ENCODE measurements around the gene MARCKS.

The MARCKS gene

GRCh38 chr6:113893451-113893850 is 36.3 kb downstream of the MARCKS start:
- TF ChIP-seq, protein P1, sequence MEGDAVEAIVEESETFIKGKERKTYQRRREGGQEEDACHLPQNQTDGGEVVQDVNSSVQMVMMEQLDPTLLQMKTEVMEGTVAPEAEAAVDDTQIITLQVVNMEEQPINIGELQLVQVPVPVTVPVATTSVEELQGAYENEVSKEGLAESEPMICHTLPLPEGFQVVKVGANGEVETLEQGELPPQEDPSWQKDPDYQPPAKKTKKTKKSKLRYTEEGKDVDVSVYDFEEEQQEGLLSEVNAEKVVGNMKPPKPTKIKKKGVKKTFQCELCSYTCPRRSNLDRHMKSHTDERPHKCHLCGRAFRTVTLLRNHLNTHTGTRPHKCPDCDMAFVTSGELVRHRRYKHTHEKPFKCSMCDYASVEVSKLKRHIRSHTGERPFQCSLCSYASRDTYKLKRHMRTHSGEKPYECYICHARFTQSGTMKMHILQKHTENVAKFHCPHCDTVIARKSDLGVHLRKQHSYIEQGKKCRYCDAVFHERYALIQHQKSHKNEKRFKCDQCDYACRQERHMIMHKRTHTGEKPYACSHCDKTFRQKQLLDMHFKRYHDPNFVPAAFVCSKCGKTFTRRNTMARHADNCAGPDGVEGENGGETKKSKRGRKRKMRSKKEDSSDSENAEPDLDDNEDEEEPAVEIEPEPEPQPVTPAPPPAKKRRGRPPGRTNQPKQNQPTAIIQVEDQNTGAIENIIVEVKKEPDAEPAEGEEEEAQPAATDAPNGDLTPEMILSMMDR (IDR thresholded peaks at IDR 0.05; ENCODE audit: low read depth, low read length, missing control alignments), result no peak
- H3K4me3 ChIP-seq (replicated peaks; ENCODE audit: low read depth, low read length), result no peak overlapping the region
- no peak for DNase-seq (ENCODE audit: extremely low read depth, low read depth)

DNA sequence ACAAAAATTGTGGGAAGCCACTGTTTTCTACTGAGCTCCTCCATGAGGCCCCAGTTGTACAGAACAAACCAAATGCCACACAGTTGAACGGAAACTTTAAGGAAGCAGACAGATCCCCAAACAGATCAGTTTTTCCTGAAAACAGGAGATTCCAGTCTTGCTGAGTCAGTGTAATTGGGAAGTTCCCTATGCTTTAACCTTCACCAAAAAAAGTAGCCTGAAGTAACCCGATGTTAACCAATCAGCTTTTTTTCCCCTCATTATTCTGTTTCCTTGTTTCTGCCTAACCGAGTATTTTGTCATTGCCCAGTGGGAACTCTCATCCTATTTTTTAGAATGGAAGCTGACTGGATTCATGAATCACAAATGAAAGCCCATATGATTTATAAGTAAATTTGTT is 36.7 kb downstream of the MARCKS start:
- H3K4me3 ChIP-seq (replicated peaks; ENCODE audit: low read depth, low read length), result no peak overlapping the region
- TF ChIP-seq, protein P1 (IDR thresholded peaks at IDR 0.05; ENCODE audit: low read depth, low read length, missing control alignments), result no peak
- DNase-seq (ENCODE audit: extremely low read depth, low read depth), result no peak

DNA sequence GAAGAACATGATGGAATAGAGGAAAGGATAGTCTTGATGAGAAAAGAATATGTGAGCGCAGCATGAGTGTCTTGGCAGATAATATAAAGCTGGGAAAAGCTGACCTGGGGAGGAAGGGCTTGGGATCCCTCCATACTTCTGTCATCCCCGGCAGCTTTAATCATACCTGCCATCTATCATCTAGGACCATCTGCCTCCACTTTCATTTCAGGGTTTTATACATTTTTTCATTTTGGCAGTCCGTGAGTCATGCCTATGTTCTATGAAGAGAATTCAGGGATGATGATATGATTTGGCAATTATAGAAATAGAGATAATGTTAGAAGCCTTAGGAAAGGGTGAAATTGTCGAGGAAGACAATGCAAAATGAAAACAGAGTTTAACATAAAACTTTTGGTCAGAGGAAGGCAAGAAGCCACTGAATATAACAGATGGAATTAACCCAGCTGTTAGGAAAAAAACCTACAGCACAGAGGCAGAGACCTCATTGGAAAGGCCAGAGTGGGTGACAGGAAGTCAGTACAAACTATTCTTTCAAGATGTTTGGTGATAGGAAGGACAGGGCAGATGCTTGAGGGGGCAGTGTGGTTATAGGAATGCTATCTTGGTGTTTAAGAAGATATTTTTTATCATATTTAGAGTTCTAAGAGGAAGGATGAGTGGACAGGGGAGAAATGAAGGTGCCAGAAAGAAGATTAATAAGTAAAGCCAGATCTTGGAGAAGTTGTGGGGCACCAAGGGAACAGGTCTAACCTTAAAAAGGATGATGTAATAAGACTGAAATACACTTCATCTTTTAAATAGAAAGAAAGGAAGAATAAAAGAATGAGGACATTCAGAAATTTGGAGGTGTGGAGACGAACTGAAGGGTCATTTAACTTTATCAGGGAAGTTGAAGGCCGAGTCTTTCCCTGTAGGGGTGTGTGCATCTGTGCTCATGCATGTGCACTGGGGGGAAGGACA is 37.8 kb downstream of the MARCKS start:
- no peak overlapping the region for H3K4me3 ChIP-seq (replicated peaks; ENCODE audit: low read depth, low read length)
- DNase-seq (ENCODE audit: extremely low read depth, low read depth), result no peak
- TF ChIP-seq, protein P1 (IDR thresholded peaks at IDR 0.05; ENCODE audit: low read depth, low read length, missing control alignments), result no peak

DNA sequence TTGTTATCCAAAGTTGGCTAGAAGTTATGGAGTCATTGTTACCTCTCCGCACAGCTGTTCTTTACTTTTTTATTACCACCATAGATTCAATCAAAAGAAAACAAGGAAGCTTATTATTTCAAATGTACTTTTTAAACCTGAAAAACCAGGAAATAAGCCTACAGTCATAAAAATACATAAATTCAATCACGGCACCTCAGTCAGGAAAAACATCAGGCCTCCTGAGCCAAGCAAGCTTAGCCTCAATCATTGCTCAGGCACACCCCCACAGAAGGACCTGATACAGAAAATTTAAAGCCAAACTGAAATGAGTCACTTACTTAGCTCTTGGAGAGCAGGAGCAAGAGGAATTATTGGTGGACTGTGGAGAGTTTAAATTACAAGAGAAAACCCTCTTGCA is 44.3 kb downstream of the MARCKS start:
- TF ChIP-seq, protein P1 (IDR thresholded peaks at IDR 0.05; ENCODE audit: low read depth, low read length, missing control alignments), result no peak
- DNase-seq (ENCODE audit: extremely low read depth, low read depth), result no peak

GRCh38 chr6:113903666-113904330 is 46.7 kb downstream of the MARCKS start:
- TF ChIP-seq, protein P1 (IDR thresholded peaks at IDR 0.05; ENCODE audit: low read depth, low read length, missing control alignments), result no peak
- no peak for DNase-seq (ENCODE audit: extremely low read depth, low read depth)
- H3K4me3 ChIP-seq (replicated peaks; ENCODE audit: low read depth, low read length), result no peak overlapping the region

More for the DNA sequence above, 44.3 kb downstream of the MARCKS start:
- H3K4me3 ChIP-seq (replicated peaks; ENCODE audit: low read depth, low read length), result no peak overlapping the region

GRCh38 chr6:113907102-113907815 is 50.1 kb downstream of the MARCKS start:
- TF ChIP-seq, protein P1 (IDR thresholded peaks at IDR 0.05; ENCODE audit: low read depth, low read length, missing control alignments), result no peak
- H3K4me3 ChIP-seq (replicated peaks; ENCODE audit: low read depth, low read length), result no peak overlapping the region
- no peak for DNase-seq (ENCODE audit: extremely low read depth, low read depth)
